ENCODE data around the gene SNRNP70. TPM values are rescaled to one million over a fixed set of nuclear protein-coding genes. Genes with fewer than 3 reads are reported as not detected.

Gene SNRNP70
- total and polyA plus RNA-seq, 2 of the 13 experiments (the other 11 are each of a cell fraction or from before 2014, with no cell fraction given): 150 to 210 TPM

DNA sequence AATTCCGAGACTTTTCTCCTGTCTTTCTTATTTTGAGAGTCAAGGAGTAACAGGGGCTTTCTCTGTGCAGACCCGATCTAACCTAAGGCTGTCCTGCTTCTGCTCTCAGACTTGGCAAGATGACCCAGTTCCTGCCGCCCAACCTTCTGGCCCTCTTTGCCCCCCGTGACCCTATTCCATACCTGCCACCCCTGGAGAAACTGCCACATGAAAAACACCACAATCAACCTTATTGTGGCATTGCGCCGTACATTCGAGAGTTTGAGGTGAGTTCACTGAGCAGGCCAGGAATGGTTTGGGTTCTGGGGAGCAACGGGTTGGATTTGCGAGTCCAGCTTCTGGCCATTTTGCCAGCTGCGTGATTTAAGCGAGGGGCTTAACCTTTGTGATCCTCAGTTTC is 1.0 kb downstream of the SNRNP70 start:
- Histone ChIP-seq H3K9me3 (ENCODE audit: low read length) (no peaks in the 10 kb centered on the region; the same call in 1 of the 2 replicates), H3K79me2 (ENCODE audit: insufficient read depth, low read length) (peaks cover 47% of the 10 kb centered on the region), H3K4me3 (replicated peaks in 1 of 3; ENCODE audit: insufficient read depth in 1 of 3, low read depth in 2 of 3, low read length in 3 of 3) (peak overlapping the region; percentile 91 to 97 (median 93)), H3K9ac (ENCODE audit: insufficient read depth, low read depth, low read length) (peak overlapping the region; percentile 99), H3K4me1 (ENCODE audit: insufficient read depth, low read length) (peaks cover 43% of the 10 kb centered on the region), H3K36me3 (replicated peaks in 1 of 2; ENCODE audit: control insufficient read depth in 1 of 2, insufficient read depth in 2 of 2, low read length in 2 of 2) (peaks cover 20 to 31% of the 10 kb centered on the region in 2 experiments), H3K27ac (ENCODE audit: extremely low read length, insufficient read depth, low read length) (peak overlapping the region; percentile 94), H3K27me3 (ENCODE audit: control insufficient read depth in 1 of 2, insufficient read depth in 2 of 2, low read length in 2 of 2) (no peaks in the 10 kb centered on the region; a peak in 1 of 5 replicates), H2AFZ (ENCODE audit: low read length) (no peak overlapping the region), H3K4me2 (ENCODE audit: low read depth, low read length) (peak overlapping the region; percentile 99), H4K20me1 (ENCODE audit: insufficient read depth, low read length) (peaks cover 38% of the 10 kb centered on the region)
- CTCF ChIA-PET (ENCODE audit: low intra/inter-chr PET ratio, low total read pairs): no interaction called here
- WGBS (ENCODE audit: low lambda C conversion rate): 20% methylated on average over 11 of the region's 11 CpGs
- ATAC-seq: no peak
- BruUV-seq (replicated peaks): no TSS peak
- in situ Hi-C loops (cut with HindIII; ENCODE audit: extremely low pct_ligation_motif_present, low pct_unique_long_range_greater_than_20kb) (no loop called here), intact Hi-C loops (cut with micrococcal nuclease; ENCODE audit: unreplicated experiment) (no loop called here)
- no peak for DNase-seq (ENCODE audit: low spot score)
- TF ChIP-seq, protein P1, sequence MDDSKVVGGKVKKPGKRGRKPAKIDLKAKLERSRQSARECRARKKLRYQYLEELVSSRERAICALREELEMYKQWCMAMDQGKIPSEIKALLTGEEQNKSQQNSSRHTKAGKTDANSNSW (CRISPR knock-in tag; IDR thresholded peaks at IDR 0.05; ENCODE audit: borderline replicate concordance): no peak
- TF ChIP-seq AKAP8 (CRISPR knock-in tag; IDR thresholded peaks at IDR 0.05) (no peak), ZNF563 (CRISPR knock-in tag; IDR thresholded peaks at IDR 0.05) (no peak), IKZF1 (IDR thresholded peaks at IDR 0.05) (no peak), NFYC (CRISPR knock-in tag; IDR thresholded peaks at IDR 0.05) (no peak), ZNF430 (CRISPR knock-in tag; IDR thresholded peaks at IDR 0.05) (0 out of 2 replicates have a peak, but pooled peaks have one; percentile 55), ZNF136 (CRISPR knock-in tag; IDR thresholded peaks at IDR 0.05; ENCODE audit: low read depth) (no peak), PAX8 (CRISPR knock-in tag; IDR thresholded peaks at IDR 0.05; ENCODE audit: borderline replicate concordance) (no peak), ZNF572 (CRISPR knock-in tag; IDR thresholded peaks at IDR 0.05) (0 out of 2 replicates have a peak, but pooled peaks have one; percentile 26), ZNF234 (CRISPR knock-in tag; conservative IDR thresholded peaks at IDR 0.05) (no peak)
- POLR2A ChIA-PET: interaction anchor here (1.1 to 1.2 kb wide), 2 partner anchors 11 to 27 kb away, joined by 4 to 6 read pairs; no protein-coding TSS in a partner anchor
- no peak for FAIRE-seq
